CD4-positive, alpha-beta T cell treated with Interleukin-15 for 4 hours (primary cell): ENCODE results near the gene PSMB7.

Experiments
- DNase-seq: peaks from one replicate; pipeline ENCODE4 v3.0.0-alpha.2; 2020; ENCODE audit warnings: low spot score

The PSMB7 gene

DNA sequence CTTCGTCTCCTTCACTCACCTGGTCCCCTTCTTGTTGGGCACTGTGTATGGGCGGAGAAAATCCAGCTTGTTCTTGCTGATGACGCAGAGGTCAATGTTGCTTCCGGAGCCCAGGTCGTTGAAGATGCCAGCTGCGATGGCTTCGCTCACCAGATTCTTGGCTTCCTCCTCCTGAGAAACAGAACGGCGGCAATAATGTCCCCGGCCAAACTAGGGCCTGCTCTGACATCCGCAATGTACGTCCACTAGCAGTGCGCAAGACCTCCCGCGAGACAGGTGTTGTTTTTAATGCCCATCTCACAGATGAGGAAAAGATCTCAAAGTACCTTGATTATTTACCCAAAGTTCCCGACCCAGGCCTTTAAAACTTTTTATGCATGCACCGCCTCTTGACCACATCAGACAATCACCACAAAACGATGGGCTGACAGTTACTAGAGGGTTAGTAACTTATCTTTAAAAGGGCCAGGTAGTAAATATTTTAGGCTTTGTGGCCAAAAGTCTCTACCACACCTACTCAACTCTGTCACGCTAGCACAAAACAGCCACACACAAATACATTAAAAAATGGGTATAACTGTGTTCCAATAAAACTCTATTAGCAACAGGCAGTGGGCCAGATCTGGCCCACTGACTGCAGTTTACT is 58.4 kb downstream of the PSMB7 start:
- DNase-seq = no peak

DNA sequence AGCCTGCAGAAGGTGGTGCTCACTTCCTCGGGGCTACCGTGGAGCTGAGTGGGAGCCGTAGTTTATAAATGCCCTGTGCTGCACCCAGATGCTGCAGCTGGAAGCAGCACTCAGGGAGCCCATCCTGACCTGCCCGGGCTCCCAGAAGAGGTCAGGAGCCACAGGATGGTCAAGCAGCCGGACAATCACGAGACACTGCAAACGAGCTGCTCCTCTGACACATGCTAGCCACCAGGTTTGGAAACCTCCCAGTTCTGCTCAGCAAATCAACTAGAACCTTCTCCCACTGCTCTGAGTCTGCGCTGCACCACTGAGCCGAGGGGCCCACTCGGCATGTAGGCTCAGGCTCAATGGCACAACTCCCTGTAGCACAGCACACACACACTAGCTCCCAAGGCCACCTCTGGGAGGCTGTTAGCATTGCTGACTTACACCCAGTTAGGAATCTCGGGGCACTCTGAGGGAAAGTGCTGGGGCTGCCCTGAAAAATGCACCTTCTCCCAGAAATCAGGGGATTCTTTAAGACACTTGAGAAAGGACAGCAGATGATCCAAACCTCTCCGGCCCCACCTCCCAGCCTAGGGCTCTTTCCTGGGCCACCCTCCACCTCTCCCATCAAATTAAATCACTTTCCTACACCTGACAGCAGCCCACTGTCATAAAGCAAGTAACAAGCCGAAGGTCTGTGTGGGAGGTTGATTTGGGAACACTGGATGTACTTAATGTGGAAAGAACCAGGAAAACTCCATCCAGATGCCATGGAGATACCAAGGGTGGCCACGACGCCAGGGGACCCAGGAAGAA is 59.1 kb downstream of the PSMB7 start:
- DNase-seq = no peak

DNA sequence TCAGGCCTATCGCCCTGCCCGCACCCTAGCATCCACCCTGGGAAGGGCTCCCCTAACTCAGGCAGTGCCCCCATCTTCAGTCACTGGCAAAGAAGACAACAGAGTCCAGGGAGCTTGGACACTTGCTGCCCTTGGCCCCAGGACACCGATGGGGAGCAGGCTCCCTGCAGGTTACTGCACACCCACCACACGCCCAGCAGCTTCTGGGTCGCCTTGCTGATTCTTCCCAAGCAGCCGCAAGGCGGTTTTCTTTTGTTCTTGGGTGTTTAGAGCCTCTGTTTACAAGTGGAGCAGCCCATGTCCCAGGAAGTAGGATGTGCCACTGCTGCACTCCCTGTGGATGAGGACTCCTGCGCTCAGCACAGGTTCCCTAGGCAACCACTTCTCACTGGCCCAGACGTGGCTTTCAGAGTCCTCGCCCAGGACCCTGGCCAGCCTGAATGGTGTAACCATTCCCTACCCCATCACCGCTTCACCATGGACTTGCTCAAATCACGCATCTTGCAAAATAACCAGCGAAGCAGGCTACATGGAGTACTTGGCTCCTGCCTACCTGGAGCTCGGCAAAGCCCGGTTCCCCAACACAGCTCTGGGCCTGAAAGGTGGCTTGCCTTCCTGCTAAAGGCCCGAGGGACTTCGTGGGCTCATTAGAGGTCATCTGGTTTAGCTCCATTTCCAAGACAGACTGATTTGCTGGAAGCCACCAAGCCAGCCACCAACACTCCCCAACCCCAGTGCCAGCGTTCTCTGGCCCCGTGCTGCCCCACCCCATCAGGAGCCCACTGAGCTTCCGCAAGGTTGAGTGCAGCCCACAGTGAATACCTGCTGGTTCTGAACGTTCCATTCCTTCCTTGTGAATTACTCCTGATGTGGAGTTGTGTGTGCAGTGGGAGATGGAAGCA is 60.0 kb downstream of the PSMB7 start:
- DNase-seq = no peak

DNA sequence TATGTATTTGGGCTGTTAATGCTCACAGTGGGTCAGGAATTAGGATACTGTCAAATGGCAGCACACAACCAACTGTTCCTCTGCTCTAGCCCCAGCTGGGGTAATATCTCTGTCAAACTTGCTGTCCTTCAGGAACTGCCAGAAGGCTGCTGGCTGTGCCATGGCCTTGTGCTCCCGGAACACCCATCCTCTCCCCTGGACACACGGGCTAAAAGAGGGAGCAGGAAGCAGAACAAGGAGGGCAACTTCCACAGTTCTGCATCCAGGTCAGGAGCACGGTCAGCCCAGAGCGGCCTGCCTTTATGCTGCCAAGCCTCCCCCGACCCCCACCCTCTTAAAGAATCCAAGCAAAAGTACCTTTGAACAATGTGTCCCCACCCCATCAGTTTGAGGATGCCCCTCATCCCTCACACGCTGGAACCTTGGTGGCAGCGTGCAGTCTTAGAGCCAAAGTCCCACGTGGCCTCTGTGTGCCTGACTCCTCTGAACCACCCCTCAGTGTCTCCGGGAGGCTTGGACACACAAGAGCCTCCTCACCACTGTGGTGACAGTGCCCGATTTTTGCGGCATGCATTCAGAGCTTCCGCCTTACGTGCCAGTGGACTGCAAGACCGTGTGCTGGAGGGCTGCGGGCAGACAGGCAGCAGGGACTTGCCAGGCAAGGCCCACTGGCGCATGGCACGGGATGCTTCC is 60.8 kb downstream of the PSMB7 start:
- no peak for DNase-seq

DNA sequence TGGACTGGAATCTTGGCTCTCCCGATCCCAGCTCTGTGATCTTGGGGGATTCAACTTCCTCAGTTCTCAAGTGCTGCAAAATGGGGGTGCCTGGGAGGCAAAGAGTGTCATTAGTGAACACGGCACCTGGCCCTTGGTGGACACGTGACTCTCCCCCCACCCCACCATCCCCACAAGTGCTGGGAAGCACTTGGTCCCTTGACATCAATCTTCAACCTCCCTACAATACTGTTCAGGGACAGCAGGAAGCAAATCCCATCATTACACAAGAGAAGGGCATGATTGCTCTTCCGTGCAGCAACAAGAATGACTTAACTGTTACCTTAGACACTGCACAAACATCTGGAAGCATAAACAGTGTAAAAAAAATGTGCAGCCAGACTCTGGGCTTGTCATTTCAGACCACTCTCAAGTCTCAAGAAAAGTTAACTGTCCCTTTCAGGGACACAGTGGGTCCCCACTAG is 61.4 kb downstream of the PSMB7 start:
- no peak for DNase-seq

DNA sequence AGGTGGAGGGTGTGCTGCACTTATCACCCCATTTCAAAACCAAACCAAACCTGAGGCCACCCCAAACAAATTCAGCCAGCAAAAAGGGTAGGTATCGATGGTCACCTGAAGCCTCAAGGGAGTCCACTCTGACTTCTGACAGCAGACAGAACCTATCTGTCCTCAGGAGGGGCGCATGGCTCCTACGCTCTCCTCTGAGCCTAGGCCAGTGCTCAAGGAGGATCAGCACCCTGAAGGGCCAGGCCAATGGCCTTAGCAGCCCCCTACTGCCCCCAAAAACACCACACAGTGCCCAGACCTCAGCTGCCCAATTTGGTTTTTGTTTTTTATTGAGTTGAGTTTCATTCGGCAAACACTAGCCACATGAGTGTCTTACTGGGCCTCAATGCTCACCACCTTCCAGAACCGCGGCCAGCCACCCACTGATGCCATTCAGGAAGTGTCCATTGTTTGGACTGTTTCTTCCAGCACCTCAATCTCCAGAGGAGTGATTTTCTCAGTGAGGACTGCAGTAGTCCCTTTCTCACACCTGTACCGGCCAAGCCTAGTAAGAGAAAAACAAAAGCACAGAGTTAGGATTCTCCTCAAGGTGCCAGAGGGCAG is 62.0 kb downstream of the PSMB7 start:
- DNase-seq = no peak

DNA sequence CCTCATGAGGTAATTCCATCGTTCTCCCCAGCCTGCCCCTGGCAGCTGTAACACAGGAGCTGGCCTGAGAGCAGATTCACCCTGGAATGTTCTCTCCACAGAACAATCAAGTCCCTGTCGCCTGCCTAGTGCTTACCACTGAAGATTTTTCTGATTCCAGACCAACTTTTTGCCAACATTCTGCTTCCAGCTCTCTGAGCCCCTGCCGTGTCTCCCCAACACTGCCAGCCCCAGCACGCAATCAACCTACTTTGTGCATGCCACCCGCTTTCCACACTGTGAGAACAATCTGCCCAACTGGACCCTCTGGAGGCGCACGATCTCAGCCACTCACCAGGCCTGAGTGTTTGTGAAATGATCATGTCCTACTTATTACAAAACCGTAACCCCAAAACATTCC is 62.6 kb downstream of the PSMB7 start:
- DNase-seq = no peak

DNA sequence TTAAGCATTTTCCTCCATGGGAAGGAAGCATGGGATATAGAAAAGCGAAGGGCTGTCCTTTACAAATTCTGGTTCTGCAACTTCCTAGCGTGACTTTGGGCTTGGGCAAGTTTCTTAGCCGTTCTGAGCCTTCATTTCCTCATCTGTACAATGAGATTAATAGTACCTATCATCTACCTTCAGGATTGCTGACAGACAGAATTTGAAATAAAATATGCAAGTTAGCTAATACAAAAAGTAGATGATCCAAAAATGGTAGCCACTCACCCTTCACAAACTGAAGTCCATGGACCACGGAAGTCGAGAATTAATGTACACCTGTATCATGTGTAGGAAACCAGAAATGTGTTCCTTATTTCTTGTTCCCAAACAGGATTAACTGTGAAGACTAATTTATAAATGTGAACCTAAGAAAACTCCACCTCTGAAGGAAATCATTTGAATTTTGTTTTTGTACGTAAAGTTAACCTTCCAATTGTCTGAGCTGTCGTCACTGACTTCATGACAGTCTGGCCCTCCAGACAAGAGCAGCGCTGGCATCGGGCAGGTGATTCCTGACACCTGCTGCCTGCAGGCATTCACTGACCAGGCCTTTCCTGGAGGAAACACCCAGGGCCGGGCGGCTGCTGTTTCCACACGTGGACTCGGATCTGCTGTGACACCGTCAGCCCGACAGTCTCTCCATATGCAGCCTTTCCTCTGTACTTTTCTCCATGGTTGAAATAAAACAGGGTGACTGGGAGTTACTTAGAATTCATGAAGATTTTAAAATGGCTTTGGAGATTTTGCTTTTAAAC is 63.4 kb downstream of the PSMB7 start:
- DNase-seq = no peak

DNA sequence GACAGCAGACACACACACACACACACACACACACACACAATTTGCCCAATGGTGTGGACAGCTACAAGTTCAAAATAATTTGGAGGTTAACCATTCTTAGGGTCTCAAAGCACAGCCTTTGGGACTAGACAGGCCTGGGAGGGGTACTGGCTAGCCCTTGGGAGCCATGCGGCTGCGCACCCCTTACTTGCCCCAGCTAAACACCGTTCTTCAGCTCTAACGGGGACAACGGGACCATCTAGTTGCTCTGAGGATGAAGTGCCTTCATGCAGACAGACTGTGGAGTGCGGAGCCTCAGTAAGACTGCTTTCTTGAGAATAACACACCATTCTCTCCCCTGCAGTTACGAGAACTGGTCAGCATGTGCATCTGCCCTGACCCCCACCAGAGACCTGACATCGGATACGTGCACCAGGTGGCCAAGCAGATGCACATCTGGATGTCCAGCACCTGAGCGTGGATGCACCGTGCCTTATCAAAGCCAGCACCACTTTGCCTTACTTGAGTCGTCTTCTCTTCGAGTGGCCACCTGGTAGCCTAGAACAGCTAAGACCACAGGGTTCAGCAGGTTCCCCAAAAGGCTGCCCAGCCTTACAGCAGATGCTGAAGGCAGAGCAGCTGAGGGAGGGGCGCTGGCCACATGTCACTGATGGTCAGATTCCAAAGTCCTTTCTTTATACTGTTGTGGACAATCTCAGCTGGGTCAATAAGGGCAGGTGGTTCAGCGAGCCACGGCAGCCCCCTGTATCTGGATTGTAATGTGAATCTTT is 64.6 kb downstream of the PSMB7 start:
- DNase-seq = no peak

DNA sequence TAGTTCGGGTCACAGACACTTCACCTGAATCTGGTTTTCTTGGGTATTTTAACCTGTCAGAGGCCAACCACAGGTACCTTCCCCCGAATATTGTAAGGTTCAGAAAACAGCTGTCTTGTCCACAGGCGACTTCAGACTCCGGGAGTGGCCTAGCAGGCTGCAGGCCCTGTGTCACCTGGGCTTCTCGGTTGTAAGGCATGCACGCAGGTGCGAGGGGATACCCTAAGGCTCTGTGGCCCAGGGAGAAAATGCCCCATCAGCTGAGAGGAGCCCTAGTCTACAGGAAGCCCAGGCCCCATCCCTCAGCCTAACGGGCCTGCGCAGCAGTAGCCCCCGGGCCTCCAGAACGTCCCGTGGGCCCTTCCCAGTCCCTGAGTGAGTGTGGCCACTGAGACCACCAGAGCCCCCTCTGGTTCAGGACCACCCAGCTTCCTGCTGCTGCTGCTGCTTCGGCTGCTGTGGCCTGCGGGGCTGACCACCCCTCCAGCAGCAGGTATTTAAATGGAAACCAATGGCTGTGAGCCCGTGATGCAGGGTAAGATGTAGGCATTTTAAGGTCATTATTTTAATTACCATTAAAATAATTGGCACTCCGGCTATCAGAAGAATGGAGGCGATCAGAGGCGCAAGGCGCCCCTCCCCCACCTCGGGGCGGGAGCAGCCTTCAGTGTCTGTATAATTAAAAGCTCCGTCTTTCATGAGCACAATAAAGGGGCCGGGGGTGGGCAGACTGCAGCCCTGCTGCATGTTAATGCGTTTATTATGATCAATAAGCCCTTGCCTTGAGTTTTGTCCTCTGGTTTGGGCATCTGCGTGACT is 65.4 kb downstream of the PSMB7 start:
- no peak for DNase-seq

DNA sequence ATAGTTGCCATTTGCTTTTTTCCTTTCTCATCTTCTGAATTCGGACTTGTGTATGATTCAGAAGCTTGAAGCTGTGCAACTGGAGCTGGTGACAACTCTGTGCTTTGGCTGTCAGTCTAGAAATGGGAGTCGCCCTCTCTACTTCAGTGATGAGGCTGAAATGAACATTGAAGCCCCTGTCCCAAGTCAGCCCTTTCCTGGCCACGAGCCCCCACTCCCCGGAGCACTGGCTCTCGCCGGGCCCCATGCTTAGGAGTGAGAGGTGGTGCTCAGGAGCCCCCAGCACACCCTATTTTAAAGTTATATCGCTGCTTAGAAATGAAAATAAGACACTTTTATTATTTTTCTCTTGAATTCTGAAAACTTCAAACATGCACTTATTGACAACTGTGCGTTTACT is 66.0 kb downstream of the PSMB7 start:
- DNase-seq = no peak

DNA sequence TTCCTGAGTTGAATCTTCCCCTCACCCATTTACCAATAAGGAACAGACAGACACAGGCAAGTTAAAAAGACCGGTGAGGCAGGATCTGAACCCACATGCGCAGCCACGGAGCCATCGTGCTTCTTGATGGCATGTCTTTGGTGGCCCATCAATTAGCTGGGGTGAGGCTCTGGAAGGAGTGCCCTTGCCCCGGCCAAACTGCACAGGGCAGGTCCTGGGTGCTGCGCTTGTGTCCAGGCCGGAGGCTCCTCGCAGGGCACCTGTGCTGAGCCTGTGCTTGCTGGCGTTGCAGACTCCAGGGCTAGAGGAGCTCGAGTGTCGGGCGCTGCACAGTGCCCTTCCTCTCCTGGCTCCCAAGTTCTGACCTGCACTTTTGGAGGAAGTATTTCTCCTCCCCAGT is 66.4 kb downstream of the PSMB7 start:
- DNase-seq = no peak

DNA sequence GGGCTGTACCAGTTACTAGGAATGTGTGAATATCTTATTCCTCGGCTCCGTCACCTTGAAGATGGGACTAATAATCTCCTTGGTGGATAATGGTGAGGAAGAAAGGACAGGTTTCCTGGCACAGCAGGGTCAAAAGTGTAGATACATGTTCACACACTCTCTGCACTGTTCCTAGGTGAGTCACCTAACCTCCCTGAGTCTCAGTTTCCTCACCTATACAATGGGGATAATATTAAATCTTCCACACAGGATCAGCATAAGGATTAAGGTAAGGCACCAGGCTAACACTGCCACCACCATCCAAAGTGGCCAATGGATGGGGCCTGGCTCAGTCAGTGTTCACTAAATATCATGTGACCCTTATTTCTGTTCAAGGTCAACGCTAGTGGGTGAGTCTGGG is 66.9 kb downstream of the PSMB7 start:
- no peak for DNase-seq

DNA sequence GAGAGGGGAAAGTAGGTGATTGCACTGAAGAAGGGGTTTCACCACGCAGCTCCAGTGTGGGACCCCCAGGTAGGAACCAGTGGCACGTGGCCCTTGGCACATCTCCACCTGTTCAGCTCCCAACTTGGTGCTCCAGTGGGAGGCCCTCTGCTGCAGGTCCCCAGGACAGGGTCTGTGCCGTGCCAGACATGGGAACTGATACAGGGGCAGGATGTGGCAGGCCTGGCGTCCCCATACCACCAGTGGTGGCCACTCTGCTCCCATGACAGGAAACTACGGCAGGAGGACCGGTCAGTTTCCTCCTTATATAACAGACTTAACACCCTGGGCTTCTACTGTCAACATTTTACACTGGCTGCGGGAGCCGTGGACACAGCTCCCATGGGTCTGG is 67.3 kb downstream of the PSMB7 start:
- DNase-seq = no peak

DNA sequence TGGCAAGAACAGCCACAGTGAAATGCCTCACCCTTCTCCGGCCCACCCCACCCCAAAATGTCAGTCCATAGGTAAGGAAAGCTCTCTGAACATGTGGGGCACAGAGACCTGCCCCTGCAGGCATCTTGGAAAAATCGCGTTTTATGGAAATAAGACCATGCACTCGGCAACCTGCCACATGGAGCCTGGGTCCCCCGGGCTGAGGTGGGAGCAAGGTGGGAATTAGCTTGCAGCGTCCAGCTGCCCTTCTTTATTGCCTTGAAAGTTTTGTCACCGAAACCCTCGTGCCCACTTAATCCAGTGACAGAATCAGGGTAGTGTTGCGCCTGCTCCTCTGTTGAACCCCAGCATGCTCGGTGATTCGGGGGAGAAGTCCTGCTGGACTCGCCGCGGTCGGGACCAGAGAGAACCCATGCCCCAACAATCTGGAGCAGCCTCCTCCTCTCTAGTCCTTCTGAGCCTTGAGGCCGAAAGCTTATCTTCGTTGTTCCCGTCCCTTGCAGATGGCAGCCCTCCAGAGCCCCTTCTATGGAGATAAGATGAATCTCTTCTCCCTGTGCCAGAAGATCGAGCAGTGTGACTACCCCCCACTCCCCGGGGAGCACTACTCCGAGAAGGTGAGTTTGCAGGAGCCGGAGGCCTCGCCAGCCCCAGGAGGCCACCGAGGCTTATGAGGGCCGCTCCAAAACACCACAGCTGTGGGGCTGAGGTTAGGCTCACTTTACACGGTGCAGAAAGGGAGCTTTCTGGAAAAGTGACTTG is 67.9 kb downstream of the PSMB7 start:
- no peak for DNase-seq

DNA sequence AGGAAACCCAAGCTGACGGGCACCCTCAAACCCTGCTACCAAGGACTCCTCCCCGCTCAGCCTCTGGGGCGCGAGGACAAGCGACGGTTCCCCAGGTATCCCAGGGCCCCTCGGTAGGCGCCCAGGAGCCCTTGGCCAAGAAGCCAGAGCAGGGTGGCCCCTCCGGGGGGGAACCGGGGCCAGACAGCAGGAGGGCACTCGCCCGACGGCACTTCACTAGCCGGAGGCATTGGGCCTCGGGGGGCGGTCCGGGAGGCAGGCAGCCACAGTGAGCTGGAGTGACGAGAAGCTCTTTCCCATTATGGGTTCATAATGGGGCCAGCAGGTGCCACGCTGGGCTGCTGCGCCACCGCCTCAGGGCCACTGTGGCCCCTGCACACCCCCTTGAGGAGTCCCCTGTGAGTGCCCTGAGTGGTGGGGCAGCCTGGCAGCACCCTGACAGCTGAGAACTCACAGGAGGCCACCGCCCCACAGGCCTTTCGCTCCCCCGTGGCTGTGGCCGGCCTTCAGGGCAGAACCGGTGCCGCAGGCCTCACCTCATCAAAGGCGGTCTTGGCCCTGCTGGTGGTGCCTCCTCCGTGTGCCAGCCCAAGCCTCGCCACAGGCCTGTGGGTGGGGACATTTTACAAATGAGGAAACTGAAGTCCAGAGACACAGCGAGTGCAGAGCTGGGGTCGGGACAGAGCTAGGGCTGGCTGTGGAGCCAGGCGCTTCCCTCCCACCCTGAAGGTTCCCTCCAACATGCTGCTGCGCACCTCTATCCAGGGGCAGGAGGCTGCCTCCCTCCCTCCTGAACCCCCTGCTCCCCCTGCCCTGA is 68.7 kb downstream of the PSMB7 start:
- no peak for DNase-seq

DNA sequence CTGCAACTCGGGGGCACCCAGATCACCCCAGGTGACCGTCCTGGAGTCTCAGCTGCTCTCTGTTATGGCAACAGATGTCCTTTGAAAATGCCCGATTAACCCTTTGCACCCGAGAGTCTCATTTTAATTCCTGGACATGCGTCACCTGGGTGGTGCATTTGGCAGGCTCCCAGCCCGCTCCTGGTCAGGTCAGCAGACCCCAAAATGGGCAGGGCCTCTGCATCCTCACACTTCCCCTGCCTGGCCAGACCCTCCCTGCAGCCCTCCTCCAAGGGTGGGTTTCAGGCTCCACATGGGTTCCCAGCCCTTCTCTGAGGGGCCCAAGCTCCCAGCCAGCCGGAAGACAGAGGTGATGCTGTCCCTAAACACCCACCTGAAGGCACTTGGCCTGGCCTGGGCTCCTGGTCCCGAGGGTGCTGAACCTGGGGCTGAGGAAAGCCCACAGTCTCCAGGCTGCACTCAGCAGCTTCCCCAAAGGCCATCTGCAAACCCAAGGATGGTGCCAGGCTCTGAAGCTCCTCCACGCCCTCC is 69.4 kb downstream of the PSMB7 start:
- no peak for DNase-seq
